H1 (cell line): ENCODE data around the gene GCNT1. TPM values are rescaled to one million over a fixed set of nuclear protein-coding genes. Genes with fewer than 3 reads are reported as not detected.

ENCODE experiments used
- CHD7 ChIP-seq: fragments of 300-600 bp; sonication (generic); IDR thresholded peaks from 2 replicates; pipeline ENCODE4 v1.7.1; 2012; ENCODE audit warnings: low read length, moderate library complexity, mild to moderate bottlenecking, inconsistent platforms; ENCODE audit not compliant: insufficient replicate concordance
- KDM5A ChIP-seq: fragments of 200-600 bp; IDR thresholded peaks from 2 replicates; pipeline ENCODE4 v1.7.1; 2012; ENCODE audit warnings: mild to moderate bottlenecking, low read length, inconsistent platforms, mixed read lengths
- SIX5 ChIP-seq: IDR thresholded peaks from 2 replicates; pipeline ENCODE4 v1.6.1; 2011; ENCODE audit warnings: mild to moderate bottlenecking, low read depth, low read length
- polyA plus RNA-seq, 7 experiments: library from polyadenylated mRNA; depleted of rRNA in 3 of 7; stranded (reverse) in 5 of 7; unstranded in 2 of 7; fragments of >200 nt in 5 of 7; fragments of 200-250 nt in 2 of 7; gene quantifications; 1 replicate in 5 of 7; 2 replicates in 1 of 7; 4 replicates in 1 of 7; pipeline versions ENCODE4 v1.2.1 to v1.2.3, GENCODE V29; 2011 to 2013; ENCODE audit warnings: missing spikeins in 2 of 7, mixed read lengths in 2 of 7
- total RNA-seq: library from RNA; stranded (reverse); fragmentation: NEBNext Ultra II Directional; extraction: Animal tissue kit (Norgen Biotek cat#: 25700); gene quantifications from 2 replicates; pipeline ENCODE4 v1.2.1, GENCODE V29; 2021
- TF ChIP-seq, protein P1 (sequence below): IDR thresholded peaks from 2 replicates; pipeline ENCODE4 v1.6.1; 2012; ENCODE audit warnings: inconsistent platforms

GCNT1 gene
- total and polyA plus RNA-seq, 2 of the 8 experiments (the other 6 are each of a cell fraction or from before 2014, with no cell fraction given) = 13.0 to 16.5 TPM

GRCh38 chr9:76464706-76465105 is 5.7 kb downstream of the GCNT1 start (continued):
- TF ChIP-seq CHD7 (no peak), KDM5A (no peak), SIX5 (no peak)
- TF ChIP-seq, protein P1, sequence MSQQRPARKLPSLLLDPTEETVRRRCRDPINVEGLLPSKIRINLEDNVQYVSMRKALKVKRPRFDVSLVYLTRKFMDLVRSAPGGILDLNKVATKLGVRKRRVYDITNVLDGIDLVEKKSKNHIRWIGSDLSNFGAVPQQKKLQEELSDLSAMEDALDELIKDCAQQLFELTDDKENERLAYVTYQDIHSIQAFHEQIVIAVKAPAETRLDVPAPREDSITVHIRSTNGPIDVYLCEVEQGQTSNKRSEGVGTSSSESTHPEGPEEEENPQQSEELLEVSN = no peak
